HCEC 1CT (cell line): ENCODE data around the gene MTERF4.
"Not testable (repeated sequence)": the region's sequence is repeated elsewhere in the genome, so short reads cannot be mapped to it uniquely, and the experiment has no call there.

Experiments used
- DNase-seq: peaks from one replicate; pipeline ENCODE4 v3.0.0-alpha.2; 2017

MTERF4 gene

DNA sequence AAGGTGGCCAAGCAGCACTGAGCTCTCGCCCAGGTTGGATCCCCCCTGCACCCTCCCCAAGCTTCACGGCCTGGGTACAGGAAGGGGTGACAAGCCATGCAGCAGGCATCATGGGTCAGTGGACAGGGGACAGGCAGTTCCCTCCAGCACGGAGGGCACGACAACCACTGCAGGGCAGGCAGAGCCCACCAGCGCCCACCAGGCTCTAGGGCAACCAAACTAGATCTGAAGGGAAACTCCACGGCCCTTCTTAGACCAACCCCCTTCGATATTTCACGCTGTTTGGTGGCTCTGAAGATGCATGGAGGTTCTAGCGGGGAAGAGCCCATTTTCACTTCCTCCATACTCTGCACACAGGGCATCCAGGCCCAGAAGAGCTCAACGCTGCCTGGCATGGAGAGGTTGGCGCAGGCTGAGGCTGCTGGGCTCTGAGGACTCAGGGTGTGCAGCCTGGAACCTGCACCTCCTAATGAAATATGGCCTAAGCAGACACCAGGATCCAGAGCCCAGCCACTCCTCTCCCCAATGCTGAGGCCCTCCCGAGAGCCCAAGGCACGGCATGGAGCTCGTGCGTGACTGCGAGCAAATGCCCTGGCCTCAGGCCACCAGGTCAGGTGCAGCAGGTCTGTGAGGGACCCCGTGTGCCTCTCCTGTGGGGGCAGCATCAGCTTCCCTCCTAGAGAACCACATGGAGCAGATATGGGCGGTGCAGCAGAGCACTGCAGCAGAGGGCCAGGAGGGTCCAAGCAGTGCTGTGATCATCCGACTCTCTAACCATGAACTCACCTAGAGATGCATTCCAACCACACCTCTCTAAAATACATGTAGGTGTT is 8.7 kb upstream of the MTERF4 start:
- no peak for DNase-seq

DNA sequence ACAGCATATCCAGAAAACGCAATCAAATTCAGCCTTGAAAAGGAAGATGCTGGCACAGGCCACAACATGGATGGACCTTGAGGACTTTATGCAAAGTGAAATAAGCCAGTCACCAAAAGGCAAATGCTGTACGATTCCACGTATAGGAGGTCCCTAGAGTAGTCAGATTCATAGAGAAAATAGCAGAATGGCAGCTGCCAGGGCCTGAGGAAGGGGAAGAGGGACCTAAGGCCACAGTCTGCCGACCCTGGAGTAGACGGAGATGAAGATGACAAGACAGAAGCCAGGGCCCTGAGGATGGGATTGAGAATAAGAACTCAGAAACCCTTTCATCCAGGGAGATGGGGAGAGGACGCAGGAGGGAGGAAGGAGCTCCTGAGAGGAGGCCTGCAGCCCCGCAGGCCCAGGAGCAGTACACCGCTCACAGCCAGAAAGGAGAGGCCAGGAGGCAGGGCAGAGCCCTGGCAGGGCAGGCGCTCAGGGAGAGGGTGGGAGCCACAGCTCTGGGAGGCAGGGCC is 8.1 kb upstream of the MTERF4 start:
- DNase-seq, result no peak

DNA sequence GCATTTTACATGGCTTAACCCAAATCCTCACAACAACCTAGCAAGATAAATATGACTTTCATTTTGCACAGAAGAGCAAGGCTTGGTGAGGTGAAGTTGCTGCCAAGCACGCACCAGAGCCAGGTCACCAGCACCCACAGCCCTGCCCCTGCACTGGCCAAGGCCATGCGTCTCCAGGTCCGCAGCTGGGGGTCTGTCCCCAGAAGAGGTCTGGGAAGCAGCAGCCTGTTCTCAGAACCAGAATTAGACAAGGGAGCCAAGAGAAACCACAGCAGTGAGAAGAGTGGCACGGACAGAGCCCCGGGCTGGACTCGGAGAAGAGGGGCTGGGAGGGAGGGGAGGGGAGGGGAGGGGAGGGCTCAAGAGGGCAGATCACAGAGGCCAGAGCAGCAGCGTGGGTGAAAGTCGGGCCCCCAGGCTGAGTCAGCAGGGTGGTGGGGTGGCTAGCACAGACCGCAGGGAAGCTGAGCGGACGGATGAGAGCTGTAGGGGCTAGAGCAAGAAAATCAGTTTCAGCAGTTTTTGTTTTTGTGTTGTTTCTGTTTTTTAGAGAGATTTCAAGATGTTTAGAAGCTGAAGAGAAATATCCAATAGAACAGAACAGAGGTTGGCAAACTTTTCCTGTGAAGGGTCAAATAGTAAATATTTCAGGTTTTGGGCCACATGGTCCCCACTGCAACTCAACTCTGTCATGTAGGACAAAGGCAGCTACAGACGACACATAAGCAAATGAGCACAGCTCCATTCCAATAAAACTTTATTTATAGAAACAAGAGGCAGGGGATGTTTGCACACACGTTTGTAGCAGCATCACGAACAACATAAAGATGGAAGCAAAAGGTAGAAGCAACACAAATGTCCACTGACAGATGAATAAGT is 7.4 kb upstream of the MTERF4 start:
- DNase-seq, result no peak

DNA sequence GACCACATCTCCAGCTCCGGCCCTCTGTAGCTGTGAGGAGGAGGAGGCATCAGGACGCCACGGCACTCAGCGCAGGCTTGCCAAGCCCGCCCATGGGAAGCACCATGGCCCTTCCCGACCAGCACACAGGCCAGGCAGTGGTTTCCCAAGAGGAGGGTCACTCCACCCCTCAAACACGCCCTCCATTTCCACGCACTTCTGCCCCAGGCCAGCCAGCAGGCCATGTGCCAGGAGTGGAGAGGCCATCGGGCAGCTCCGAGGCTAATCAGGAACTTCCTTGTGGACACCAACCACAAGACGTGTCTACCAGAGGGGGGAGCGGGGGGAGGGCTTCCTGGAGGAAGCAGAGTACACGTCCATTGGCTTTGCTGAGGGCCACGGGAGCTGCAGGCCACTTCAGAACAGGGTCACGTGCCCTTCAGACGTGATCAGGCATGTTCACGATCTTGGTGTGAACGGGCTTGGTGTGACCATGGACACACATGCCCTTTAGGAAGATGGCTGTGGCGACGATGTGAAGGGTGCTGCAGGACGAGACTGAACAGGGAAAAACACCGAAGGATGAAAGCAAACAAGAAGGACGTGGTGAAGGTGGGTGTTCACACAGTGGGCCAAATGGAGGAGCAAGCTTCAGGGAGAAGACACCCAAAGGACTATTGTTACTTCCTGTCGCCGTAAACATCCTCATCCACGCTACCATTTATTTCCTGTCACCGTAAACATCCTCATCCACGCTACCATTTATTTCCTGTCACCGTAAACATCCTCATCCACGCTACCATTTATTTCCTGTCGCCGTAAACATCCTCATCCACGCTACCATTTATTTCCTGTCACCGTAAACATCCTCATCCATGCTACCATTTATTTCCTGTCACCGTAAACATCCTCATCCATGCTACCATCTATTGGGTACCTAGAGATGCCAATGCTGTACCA is 6.5 kb upstream of the MTERF4 start:
- DNase-seq, result no peak

DNA sequence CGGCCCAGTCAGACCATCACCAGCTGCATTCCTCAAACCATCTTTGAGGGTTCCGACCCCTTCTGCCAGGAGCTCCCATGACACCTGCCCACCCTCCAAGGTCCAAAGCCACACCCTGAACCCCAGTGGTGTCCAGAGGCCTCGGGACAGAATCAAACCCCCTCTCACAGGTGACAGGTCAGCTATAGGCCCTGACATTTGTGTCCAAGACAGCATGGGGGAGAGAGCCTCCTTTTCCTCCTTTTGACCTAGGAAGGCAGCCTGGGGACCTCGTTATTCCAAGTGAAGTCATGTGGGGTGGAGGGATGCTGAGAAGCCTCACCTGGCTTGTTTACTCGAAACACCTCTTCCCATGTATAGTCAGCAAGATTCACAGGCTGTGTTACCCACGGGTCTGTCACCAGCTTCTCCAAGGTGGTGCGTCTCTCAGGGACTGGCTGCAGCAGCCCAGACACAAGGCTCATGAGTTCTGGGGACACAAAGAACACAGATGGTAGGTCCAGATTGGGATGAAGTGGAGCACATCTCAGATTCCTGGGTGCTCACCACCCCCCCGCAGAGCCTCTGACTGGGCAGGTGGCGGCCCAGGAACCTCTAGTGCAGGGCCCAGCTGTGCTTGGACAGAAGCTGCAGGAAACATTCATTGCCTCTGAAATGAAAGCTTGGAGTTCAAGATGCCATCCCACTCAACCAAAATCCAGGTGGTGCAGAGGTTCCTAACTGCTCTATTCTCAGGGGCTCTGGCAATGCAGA is 5.1 kb upstream of the MTERF4 start:
- DNase-seq, result no peak

DNA sequence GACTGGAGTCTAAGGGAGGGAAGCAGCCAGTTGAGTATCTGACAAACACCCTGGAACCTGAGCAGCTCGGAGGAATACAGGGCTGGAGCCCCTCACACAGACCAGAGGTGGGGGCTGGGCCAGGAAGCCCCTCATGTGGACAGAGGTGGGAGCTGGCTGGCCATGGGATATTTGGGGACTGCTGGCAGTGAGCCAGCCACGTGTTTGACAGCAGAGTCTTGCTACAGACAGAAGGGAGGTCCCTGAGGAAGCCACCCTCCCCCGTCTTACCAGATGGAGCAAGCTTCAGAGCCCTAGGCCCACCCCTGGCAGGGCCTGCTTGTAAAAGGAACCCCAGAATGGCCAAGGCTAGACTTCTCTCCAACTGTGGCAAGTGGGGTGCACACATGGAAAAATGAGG is 3.6 kb upstream of the MTERF4 start:
- no peak for DNase-seq

DNA sequence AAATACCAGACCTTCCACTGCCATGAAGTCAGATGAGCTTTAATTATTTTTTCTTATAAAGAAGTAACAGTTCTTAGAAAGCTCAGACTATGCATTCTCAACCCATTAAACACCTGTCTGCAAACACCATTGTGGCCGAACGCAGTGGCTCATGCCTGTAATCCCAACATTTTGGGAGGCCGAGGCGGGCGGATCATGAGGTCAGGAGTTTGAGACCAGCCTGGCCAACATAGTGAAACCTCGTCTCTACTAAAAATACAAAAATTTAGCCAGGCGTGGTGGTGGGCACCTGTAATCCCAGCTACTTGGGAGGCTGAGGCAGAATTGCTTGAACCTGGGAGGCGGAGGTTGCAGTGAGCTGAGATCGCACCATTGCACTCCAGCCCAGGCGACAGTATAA is 2.5 kb upstream of the MTERF4 start:
- not testable (repeated sequence) for DNase-seq

DNA sequence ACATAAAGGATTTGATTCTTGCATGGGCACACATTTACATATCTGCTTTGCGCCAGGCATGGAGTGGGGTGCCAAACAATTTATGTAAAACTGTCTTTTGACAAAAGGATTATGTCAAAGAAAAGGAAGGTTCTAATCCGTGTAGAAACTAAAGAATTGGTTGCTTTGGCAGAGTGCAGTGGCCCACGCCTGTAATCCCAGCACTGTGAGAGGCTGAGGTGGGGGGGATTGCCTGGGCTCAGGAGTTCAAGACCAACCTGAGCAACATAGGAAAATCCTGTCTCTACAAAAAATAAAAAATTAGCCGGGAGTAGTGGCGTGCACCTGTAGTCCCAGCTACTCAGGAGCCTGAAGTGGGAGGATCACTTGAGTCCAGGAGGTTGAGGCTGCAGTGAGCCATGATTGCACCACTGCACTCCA is 1.1 kb upstream of the MTERF4 start:
- DNase-seq, result no peak

DNA sequence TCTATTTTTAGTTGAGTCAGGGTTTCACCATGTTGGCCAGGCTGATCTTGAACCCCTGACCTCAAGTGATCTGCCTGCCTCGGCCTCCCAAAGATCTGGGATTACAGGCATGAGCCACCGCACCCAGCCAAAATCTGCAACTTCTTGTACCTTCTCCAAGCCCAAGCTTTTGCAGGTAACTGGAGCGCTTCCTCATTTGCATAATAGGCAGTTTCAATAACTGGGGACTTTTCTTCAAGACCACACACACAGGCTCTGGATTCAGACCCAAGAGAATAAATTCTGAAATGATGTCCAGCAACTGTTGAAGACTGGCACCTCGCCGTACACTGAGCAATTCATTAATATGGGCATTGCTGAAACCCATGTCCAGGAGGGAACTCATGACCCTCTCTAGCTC is 2.8 kb downstream of the MTERF4 start:
- no peak for DNase-seq

DNA sequence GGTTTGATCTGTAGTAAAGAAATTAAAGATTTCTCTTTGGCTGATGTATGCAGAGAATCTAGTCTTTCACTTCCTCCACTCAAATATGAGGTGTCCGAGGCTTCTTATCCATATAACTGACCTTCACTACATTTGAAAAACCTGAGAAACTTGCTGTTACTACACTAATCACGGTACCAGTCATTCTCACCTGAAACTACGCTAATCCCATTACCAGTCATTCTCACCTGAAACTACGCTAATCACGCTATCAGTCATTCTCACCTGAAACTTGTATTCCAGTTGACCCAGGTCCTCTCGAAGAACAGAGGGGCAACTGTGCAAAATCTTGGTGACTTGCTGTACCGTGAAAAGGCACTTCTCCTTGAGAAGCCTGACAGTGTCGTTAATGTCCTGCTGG is 5.1 kb downstream of the MTERF4 start:
- no peak for DNase-seq

DNA sequence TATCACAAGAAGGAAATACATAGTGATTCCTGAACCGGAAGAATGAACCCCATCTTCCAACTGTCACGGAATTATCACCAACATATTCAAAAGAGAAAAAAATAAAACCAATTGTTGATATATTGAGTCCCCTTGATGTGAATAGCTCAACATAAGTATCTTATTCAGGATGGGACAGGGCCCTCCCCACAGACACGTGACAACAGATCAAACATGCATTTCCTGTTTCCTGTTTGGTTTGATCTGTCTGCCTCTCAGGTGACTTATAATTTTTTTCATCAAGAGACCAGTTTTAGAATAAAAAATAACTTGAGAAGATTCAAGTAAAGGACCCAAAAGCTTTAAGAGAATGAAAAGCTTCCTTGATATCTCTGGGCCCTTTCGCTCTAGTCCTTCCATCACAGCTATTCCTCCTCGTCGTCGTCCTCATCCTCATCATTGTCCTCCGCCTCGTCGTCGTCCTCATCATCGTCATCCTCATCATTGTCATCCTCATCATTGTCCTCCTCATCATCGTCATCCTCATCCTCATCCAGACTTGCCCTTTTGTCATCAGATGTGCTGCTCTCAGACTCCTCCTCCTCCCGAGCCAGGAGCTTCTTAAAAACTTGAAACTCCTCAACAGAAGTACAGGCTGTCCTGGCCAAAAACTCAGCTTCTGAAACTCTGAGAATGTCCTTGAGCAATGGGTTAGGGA is 6.3 kb downstream of the MTERF4 start:
- DNase-seq, result no peak

DNA sequence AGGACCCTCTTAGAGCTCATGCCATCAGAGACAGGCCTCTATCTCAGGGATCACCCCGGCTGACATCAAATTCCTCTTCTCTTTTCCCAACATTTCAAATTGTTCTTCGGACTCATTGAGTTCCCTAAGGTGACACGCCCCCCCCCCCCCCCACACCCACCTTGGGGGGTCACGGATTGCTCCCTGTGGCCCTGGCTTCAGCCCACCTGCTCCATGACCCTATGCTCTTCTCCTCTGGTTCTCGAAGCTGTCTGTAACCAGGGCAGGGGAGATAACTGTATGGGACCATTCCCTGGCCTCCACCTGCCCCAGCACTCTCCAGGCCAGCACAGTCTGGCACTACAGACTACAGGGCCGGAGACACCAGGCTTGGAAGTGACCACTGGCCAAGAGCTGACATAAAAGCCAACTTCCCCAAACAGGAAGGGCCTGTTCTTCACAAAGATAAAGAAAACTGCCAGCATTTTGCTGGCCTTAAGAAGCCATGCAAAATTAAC is 7.1 kb downstream of the MTERF4 start:
- no peak for DNase-seq

DNA sequence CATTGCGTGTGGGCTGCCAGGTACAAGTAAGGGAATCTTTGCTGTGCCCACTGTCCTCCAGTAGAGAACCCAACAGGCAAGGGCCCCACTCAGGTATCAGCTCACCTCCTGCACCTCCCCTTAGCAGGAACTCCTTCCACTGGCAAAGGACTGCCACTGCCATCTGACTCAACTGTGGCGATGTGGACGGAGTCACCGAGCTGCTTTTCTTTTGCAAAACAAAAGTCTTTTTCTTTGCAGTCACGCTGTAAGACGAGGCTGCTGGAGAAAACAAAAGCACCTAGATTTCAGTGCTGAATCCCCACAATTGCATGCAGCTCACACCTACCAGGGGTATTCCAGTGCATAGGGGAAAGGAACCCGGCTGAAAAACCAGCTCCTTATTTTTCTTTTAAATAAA is 7.9 kb downstream of the MTERF4 start:
- no peak for DNase-seq

DNA sequence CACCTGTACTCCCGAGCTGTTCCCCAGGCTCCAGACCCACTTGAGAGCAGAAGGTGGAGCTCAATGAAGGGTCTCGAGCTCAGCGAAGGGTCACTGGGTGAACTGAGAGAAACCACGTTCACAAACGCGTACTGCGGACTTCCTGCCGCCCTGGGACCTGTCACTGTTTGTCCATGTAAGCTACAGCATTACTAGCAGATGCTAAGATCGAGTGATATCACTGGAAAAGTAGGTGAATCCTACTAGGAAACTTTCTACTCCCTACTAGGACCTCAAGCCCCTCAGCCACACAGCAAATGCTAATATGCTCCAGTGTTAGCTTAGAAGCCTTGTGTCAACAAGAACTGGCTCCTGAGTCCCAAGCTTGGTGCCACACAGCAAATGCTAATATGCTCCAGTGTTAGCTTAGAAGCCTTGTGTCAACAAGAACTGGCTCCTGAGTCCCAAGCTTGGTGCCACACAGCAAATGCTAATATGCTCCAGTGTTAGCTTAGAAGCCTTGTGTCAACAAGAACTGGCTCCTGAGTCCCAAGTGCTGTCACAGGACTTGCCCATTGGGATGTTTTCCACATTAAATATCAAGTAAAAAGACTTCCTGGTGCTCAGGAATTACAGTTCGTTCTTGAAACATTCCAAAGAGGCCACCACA is 8.8 kb downstream of the MTERF4 start:
- not testable (repeated sequence) for DNase-seq

DNA sequence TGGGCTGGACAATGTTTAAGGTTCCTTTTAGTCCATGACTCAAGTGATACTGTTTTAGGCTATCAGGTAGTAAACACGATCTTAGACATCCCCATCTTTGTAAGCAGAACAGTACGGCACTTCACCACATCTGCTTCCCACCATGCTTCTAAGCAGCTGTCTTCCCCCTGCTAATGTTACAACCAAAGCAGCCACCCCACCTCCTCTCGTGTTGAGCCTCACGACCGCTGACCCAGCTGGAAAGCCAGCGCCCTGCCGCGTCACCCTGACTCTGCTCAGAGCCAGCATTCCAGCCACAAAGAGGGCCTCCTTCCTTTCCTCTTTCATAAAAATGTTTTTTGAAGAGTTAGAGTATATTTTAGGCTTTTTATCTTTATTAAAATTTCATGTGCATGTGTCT is 9.4 kb downstream of the MTERF4 start:
- no peak for DNase-seq

DNA sequence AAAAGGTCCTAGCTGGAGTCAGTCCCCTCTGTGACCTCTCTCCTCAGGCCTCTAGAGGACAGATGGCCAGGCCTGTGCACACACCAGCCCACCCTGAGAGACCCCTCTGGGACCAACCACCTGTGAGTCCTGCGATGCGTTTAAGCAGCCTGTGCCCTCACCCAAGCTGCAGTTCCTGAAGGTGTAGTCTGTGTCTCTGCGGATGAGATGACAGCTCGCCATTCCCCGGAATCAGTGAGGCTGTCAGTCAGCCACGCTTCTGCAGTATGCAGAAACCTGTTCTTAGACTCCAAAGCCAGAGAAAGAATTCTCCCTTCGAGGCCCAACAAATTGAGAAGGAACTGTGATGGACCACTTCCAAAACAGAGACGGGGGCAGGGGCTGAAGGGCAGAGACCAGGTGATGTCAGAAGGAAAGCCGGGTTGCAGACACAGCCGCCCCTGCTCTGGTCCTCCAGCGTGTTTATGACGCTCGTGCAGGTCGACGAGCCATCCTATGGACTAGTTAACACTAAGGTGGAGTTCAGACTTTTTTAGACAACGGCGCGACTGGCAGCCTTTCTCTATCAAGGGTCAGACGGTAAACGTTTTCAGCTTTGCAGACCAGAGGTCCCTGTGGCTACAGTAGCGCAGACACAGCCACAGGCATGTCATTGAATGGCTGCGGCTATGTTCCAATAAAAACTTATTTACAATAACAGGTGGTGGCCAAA is 10.2 kb downstream of the MTERF4 start:
- no peak for DNase-seq

DNA sequence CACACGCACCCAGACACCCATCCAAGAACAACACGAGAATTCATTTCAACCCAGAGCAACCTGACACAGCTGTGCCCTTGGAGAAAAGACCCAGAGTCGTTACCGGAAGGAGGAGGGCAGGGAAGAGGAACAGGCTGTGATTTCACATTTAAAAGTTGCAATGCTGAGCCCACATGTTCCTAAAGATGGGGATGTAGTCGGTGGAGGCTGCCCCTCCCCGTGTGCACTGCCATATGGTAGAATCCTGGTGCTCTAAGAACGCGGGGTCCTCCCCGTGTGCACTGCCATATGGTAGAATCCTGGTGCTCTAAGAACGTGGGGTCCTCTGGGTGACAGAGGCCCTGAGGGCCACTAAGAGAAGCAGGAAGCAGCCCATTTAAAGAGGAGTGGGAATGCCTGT is 10.9 kb downstream of the MTERF4 start:
- no peak for DNase-seq

DNA sequence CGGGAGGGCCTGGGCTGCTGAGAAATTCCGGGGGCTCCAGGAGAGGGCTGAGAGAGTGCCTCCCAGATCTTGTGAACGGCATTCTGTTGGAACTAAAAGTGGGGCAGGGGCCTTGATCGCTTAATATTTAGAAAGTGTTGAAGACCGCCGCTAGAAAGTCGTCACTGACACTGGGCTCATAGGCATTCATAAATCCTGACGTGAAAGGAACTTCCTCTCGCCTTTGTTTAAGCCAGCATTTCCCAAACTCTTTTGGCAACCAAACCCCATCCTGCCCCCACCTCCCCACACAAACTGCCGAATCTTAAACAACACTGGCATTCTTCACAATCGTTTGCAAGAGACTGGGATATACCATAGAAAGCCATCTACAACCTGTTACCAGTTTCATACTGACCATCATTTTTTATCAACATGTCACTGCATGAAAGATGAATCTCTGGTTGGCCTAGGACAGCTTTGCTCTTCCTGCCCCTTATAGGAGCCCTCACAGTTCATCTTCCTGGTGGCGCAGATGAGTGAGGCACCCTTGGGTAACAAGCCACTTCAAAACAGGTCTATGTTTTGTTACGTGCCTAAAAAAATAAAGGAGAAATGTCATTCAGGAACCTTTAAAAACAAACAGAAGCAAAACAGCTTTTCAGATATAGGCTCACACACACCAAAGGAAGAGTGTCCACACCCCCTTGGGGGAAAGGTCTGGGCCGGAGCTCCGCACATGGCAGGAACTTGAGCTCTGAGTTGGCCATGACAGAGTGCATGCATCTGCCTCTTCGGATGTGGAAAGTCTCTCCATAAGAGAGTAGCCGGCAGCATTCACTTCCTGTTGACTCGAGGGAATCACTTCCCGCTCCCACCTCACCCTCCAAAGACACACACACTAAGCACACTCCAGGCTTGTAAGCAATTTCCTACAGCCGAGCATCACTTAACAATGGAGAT is 13.0 kb downstream of the MTERF4 start:
- DNase-seq, result no peak

DNA sequence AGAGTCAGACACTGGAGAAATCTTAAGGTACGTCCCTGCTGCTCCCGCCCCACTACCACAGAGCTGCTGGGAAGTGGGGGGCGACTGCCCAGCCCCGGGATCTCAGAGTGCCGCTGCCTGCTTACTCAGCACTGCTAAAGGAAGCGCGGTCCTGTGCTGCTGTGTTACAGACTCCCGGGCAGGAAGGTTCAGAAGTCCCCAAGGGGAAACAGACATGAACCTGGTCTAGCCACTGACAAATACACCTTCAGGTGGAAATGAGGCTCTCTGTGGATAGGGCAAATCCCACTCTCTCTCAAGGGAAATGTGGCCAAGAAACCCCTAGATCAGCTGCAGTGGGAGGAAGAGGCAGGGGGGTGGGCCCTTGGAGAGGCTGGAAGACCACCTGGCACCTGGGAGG is 13.7 kb downstream of the MTERF4 start:
- no peak for DNase-seq
